Measurements from ENCODE around the gene LEFTY1.

Gene LEFTY1

GRCh38 chr1:225918280-225918679 is 29.3 kb upstream of the LEFTY1 start:
- DNase-seq: no peak
- no peaks in the 10 kb centered on the region for H3K9me3 ChIP-seq (ENCODE audit: insufficient read depth, low read length, severe bottlenecking)
- H3K79me2 ChIP-seq (ENCODE audit: insufficient read depth, low read length): peaks cover 24% of the 10 kb centered on the region
- H3K4me1 ChIP-seq (ENCODE audit: insufficient read depth, low read length): peaks cover 44% of the 10 kb centered on the region
- H3K9ac ChIP-seq (ENCODE audit: low read depth, low read length): no peak overlapping the region
- no peak overlapping the region for H3K4me2 ChIP-seq (ENCODE audit: insufficient read depth, low read length)
- H3K36me3 ChIP-seq (ENCODE audit: insufficient read depth, low read length): peaks cover 53% of the 10 kb centered on the region
- TF ChIP-seq CTCF (IDR thresholded peaks at IDR 0.05; ENCODE audit: borderline replicate concordance, extremely low read depth, low read length, poor library complexity, severe bottlenecking) (no peak), EZH2 (IDR thresholded peaks at IDR 0.05; ENCODE audit: borderline replicate concordance, low read depth, low read length, severe bottlenecking) (no peak)
- H3K27ac ChIP-seq (ENCODE audit: low read length): no peak overlapping the region
- H4K20me1 ChIP-seq (ENCODE audit: insufficient read depth, low read length): peaks cover 20% of the 10 kb centered on the region
- no peak for ATAC-seq (ENCODE audit: insufficient read depth, low read depth)
- no peak overlapping the region for H3K4me3 ChIP-seq (ENCODE audit: low read depth in 1 of 2, low read length in 2 of 2)
- no peak overlapping the region for H2AFZ ChIP-seq (ENCODE audit: low read depth, low read length)
- no peaks in the 10 kb centered on the region for H3K27me3 ChIP-seq (ENCODE audit: insufficient read depth, low read length, poor library complexity)

GRCh38 chr1:225917536-225917935 is 28.6 kb upstream of the LEFTY1 start:
- H3K79me2 ChIP-seq (ENCODE audit: insufficient read depth, low read length): peaks cover 17% of the 10 kb centered on the region
- H3K4me1 ChIP-seq (ENCODE audit: insufficient read depth, low read length): peaks cover 36% of the 10 kb centered on the region
- no peak overlapping the region for H3K9ac ChIP-seq (ENCODE audit: low read depth, low read length)
- H2AFZ ChIP-seq (ENCODE audit: low read depth, low read length): no peak overlapping the region
- ATAC-seq (ENCODE audit: insufficient read depth, low read depth) (no peak), DNase-seq (no peak)
- no peak overlapping the region for H3K27ac ChIP-seq (ENCODE audit: low read length)
- H3K27me3 ChIP-seq (ENCODE audit: insufficient read depth, low read length, poor library complexity): no peaks in the 10 kb centered on the region
- TF ChIP-seq EZH2 (IDR thresholded peaks at IDR 0.05; ENCODE audit: borderline replicate concordance, low read depth, low read length, severe bottlenecking) (no peak), CTCF (IDR thresholded peaks at IDR 0.05; ENCODE audit: borderline replicate concordance, extremely low read depth, low read length, poor library complexity, severe bottlenecking) (no peak)
- H3K36me3 ChIP-seq (ENCODE audit: insufficient read depth, low read length): peaks cover 49% of the 10 kb centered on the region
- no peaks in the 10 kb centered on the region for H3K9me3 ChIP-seq (ENCODE audit: insufficient read depth, low read length, severe bottlenecking)
- no peak overlapping the region for H3K4me2 ChIP-seq (ENCODE audit: insufficient read depth, low read length)
- H3K4me3 ChIP-seq (ENCODE audit: low read depth in 1 of 2, low read length in 2 of 2): no peak overlapping the region
- peaks cover 17% of the 10 kb centered on the region for H4K20me1 ChIP-seq (ENCODE audit: insufficient read depth, low read length)

GRCh38 chr1:225917101-225917500 is 28.2 kb upstream of the LEFTY1 start:
- Histone ChIP-seq H3K27ac (ENCODE audit: low read length) (no peak overlapping the region), H3K27me3 (ENCODE audit: insufficient read depth, low read length, poor library complexity) (no peaks in the 10 kb centered on the region), H3K4me1 (ENCODE audit: insufficient read depth, low read length) (peaks cover 32% of the 10 kb centered on the region), H3K4me3 (ENCODE audit: low read depth in 1 of 2, low read length in 2 of 2) (no peak overlapping the region), H3K79me2 (ENCODE audit: insufficient read depth, low read length) (peaks cover 13% of the 10 kb centered on the region), H3K36me3 (ENCODE audit: insufficient read depth, low read length) (peaks cover 45% of the 10 kb centered on the region), H3K4me2 (ENCODE audit: insufficient read depth, low read length) (no peak overlapping the region), H3K9ac (ENCODE audit: low read depth, low read length) (no peak overlapping the region), H4K20me1 (ENCODE audit: insufficient read depth, low read length) (peaks cover 12% of the 10 kb centered on the region), H3K9me3 (ENCODE audit: insufficient read depth, low read length, severe bottlenecking) (no peaks in the 10 kb centered on the region), H2AFZ (ENCODE audit: low read depth, low read length) (no peak overlapping the region)
- TF ChIP-seq CTCF (IDR thresholded peaks at IDR 0.05; ENCODE audit: borderline replicate concordance, extremely low read depth, low read length, poor library complexity, severe bottlenecking) (no peak), EZH2 (IDR thresholded peaks at IDR 0.05; ENCODE audit: borderline replicate concordance, low read depth, low read length, severe bottlenecking) (no peak)
- ATAC-seq (ENCODE audit: insufficient read depth, low read depth) (no peak), DNase-seq (no peak)

GRCh38 chr1:225915538-225915991 is 26.6 kb upstream of the LEFTY1 start:
- no peak overlapping the region for H3K4me3 ChIP-seq (ENCODE audit: low read depth in 1 of 2, low read length in 2 of 2)
- H4K20me1 ChIP-seq (ENCODE audit: insufficient read depth, low read length): peaks cover 2% of the 10 kb centered on the region; the same call in 1 of the 2 replicates
- no peak overlapping the region for H2AFZ ChIP-seq (ENCODE audit: low read depth, low read length)
- H3K27ac ChIP-seq (ENCODE audit: low read length): no peak overlapping the region
- no peaks in the 10 kb centered on the region for H3K9me3 ChIP-seq (ENCODE audit: insufficient read depth, low read length, severe bottlenecking)
- no peak overlapping the region for H3K4me2 ChIP-seq (ENCODE audit: insufficient read depth, low read length)
- H3K36me3 ChIP-seq (ENCODE audit: insufficient read depth, low read length): peaks cover 29% of the 10 kb centered on the region
- DNase-seq (no peak), ATAC-seq (ENCODE audit: insufficient read depth, low read depth) (no peak)
- TF ChIP-seq EZH2 (IDR thresholded peaks at IDR 0.05; ENCODE audit: borderline replicate concordance, low read depth, low read length, severe bottlenecking) (no peak), CTCF (IDR thresholded peaks at IDR 0.05; ENCODE audit: borderline replicate concordance, extremely low read depth, low read length, poor library complexity, severe bottlenecking) (no peak)
- no peaks in the 10 kb centered on the region for H3K27me3 ChIP-seq (ENCODE audit: insufficient read depth, low read length, poor library complexity)
- peaks cover 17% of the 10 kb centered on the region for H3K4me1 ChIP-seq (ENCODE audit: insufficient read depth, low read length)
- peaks cover 2% of the 10 kb centered on the region; the same call in 1 of the 2 replicates for H3K79me2 ChIP-seq (ENCODE audit: insufficient read depth, low read length)
- no peak overlapping the region for H3K9ac ChIP-seq (ENCODE audit: low read depth, low read length)

Measured in DND-41 (cell line).